Subcutaneous adipose tissue (tissue), 4 donors: Measurements from ENCODE around the gene CRYBA4. TPM values are rescaled to one million over a fixed set of nuclear protein-coding genes. Genes with fewer than 3 reads are reported as not detected.

Source experiments
- total RNA-seq, 4 donors: library from RNA; depleted of rRNA; stranded (reverse); fragments of >200 nt; gene quantifications; one replicate each; pipeline ENCODE4 v1.1.0, GENCODE V29; 2016
- TF ChIP-seq, protein P1 (sequence below): fragments of 450-650 bp; IDR thresholded peaks from one replicate; pipeline ENCODE4 v1.5.1; 2016; ENCODE audit warnings: low read depth, mild to moderate bottlenecking, control low read depth, antibody characterized with exemption, moderate library complexity

CRYBA4 gene
- not detected for total RNA-seq

DNA sequence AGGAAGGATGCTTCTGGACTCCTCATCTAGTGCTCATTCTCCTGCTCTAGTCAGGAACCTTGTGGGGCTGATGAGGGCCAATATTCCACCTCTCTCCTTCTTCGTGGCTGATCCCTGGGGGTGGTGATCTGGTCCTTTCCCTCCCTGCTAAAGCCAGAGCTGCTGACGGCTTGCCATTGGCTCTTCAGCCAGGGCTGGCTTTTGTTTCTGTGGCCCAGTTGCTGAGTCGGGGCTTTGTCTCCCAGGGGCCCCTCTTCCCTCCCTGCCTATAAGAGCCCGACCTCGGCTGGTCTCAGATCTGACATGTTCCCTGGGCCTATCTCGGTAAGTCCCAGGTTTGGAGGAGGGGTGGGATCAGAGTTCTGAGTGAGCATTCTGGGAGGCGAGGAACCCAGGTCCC, at the start of gene CRYBA4:
CRYBA4 (plus strand) TSS at position 301 of the 400 bp plus-strand sequence. CDS start 634 bp downstream, outside the sequence.
- TF ChIP-seq, protein P1, sequence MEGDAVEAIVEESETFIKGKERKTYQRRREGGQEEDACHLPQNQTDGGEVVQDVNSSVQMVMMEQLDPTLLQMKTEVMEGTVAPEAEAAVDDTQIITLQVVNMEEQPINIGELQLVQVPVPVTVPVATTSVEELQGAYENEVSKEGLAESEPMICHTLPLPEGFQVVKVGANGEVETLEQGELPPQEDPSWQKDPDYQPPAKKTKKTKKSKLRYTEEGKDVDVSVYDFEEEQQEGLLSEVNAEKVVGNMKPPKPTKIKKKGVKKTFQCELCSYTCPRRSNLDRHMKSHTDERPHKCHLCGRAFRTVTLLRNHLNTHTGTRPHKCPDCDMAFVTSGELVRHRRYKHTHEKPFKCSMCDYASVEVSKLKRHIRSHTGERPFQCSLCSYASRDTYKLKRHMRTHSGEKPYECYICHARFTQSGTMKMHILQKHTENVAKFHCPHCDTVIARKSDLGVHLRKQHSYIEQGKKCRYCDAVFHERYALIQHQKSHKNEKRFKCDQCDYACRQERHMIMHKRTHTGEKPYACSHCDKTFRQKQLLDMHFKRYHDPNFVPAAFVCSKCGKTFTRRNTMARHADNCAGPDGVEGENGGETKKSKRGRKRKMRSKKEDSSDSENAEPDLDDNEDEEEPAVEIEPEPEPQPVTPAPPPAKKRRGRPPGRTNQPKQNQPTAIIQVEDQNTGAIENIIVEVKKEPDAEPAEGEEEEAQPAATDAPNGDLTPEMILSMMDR, result no peak

DNA sequence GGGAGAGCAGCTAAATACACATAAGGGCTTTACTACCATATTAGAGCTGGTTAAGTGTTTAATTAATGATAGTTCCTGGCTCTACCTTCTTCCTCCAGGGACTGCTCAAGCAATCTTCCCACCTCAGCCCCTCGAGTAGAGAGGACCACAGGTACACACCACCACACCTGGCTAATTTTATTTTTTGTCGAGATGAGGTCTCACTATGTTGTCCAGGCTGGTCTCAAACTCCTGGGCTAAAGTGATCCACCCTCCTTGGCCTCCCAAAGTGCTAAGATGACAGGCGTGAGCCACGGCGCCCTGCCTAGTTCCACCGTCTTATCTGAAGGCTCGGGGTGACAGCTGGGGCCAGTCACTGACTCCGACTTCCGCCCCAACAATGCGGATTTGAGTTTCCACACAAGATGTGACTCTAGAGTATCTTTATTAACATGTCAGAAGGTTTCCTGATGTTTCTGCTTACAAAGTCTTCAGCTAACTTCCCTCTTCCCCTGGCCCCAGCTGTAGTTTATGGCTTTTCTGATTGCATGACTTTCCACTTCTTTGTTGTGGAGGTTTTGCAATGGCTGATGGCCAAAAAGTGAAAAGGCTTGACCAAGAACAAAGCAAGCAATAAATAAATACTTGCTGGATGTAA, 48.6 kb upstream of the CRYBA4 start:
- TF ChIP-seq, protein P1, result no peak

- TF ChIP-seq, protein P1, result no peak
Observed at GRCh38 chr22:26574001-26574723, 47.6 kb upstream of the CRYBA4 start.

DNA sequence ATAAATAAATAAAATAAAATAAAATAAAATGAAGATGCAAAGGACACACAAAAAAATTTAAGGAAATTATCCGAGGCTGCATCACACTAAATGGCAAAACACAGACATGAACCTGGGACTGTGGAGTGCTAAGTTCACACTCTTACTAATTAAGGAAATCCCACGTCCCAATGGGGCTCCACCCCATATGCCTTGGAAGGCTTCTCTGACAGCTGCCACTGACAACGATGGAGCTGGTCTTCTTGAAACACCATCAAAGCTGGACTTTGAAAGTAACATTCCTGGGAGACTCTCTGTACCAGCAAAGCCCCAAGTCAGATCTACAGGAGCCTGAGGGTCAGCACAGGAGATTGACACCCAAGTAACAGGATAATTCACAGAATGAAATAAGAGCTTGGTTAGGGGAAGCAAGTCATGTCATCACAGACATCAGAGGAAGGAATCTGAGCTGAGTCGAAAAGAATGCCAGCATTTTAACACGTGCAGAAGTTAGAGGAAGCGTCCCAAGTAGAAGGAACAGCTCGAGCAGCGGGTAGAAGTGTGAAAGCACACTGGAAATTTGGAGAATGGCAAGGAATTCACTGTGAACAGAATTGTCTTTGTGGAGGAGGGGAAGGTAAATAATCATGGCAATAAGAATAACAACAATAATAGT, 45.6 kb upstream of the CRYBA4 start:
- TF ChIP-seq, protein P1, result no peak

DNA sequence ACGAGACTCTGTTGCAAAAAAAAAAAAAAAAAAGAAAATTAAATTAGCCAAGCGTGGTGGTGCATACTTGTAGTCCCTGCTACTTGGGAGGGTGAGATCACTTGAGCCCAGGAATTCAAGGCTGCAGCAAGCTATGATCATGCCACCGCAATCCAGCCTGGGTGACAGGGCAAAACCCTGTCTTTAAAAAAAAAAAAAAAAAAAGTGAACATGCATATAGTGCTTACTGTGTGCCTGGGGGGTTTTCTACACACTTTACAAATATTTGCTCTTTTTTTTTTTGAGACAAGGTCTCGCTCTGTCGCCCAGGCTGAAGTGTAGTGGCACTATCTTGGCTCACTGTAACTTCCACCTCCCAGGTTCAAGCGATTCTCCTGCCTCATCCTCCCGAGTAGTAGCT, 44.7 kb upstream of the CRYBA4 start:
- TF ChIP-seq, protein P1, result no peak

DNA sequence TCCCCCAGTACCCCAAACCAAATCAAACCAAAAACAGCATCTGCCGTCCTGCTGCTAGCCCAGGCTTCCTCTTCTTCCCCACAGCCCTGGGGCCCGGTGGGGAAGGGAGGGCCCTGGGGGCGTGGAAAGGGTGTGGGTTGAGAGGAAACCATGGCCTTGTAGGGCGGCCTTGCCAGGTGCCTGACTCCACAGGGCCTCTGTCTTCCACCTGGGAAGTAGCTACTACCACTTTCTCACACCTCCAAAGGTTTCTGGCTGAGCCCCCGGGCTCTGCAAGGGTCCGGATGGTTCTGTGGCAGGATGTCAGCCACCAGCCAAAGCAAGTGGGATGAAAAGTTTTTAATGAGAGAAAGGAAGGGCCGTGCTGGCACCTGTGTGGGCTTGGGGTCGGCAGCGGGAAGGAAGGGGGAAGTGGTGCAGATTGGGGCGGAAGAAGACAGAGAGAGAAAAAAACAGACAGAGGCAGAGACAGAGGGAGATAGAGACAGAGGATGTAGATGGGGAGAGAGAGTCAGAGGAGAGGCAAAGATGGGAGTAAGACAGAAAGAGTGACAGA, 42.4 kb upstream of the CRYBA4 start:
- TF ChIP-seq, protein P1, result no peak
